CD4-positive, alpha-beta T cell (primary cell): ENCODE data around the gene SMYD3. TPM values are rescaled to one million over a fixed set of nuclear protein-coding genes. Genes with fewer than 3 reads are reported as not detected.

Source experiments
- ATAC-seq: fragments of 200-7000 bp; cut with Tn5 transposase; one replicate; pipeline ENCODE4 v1.10.0; 2022; ENCODE audit warnings: mild to moderate bottlenecking; ENCODE audit not compliant: poor library complexity
- CTCF ChIA-PET: fragments of 350-600 bp; sonication (Branson Sonifier 250); formaldehyde crosslinking; loops from one replicate; lab custom pipeline; 2021; ENCODE audit warnings: antibody characterized with exemption, inconsistent platforms; lab: Charles Lee
- POLR2A ChIA-PET: fragments of 350-600 bp; sonication (Branson Sonifier 250); formaldehyde crosslinking; loops from one replicate; lab custom pipeline; 2021; ENCODE audit warnings: antibody characterized with exemption, inconsistent platforms; lab: Charles Lee
- DNase-seq, 14 experiments: peaks; one replicate each; pipeline ENCODE4 v3.0.0-alpha.2; 2013 to 2020; ENCODE audit warnings: mixed read lengths in 2 of 14
- H3K27ac ChIP-seq, 2 donors: one replicate each; pipeline versions ENCODE4 v1.5.1 to v1.7.0; 2013; ENCODE audit warnings: low read length in 2 of 2, low read depth in 1 of 2, mild to moderate bottlenecking in 1 of 2
- H3K27me3 ChIP-seq, 2 experiments: 1 replicate in 1 of 2; 2 replicates in 1 of 2; pipeline versions ENCODE4 v1.6.1 to v1.7.0; 2013; ENCODE audit warnings: low read length in 2 of 2, control low read depth in 1 of 2, mild to moderate bottlenecking in 1 of 2, moderate library complexity in 1 of 2; ENCODE audit not compliant: insufficient read depth in 2 of 2, control insufficient read depth in 1 of 2
- H3K36me3 ChIP-seq: one replicate; pipeline ENCODE4 v1.6.1; 2013; ENCODE audit warnings: low read length, control low read depth; ENCODE audit not compliant: insufficient read depth
- H3K4me1 ChIP-seq: one replicate; pipeline ENCODE4 v1.6.1; 2013; ENCODE audit warnings: low read length, control low read depth; ENCODE audit not compliant: insufficient read depth
- H3K4me3 ChIP-seq: one replicate; pipeline ENCODE4 v1.5.1; 2013; ENCODE audit warnings: mild to moderate bottlenecking, low read length, moderate library complexity
- H3K9me3 ChIP-seq, 2 experiments: 1 replicate in 1 of 2; 2 replicates in 1 of 2; pipeline versions ENCODE4 v1.6.1 to v1.7.0; 2013; ENCODE audit warnings: low read length in 2 of 2, mild to moderate bottlenecking in 2 of 2, control low read depth in 1 of 2, moderate library complexity in 1 of 2; ENCODE audit not compliant: control insufficient read depth in 1 of 2, insufficient read depth in 1 of 2
- H3K27ac Mint-ChIP-seq: one replicate; pipeline ENCODE4 v1.8.0; 2020; ENCODE audit warnings: mixed read lengths
- H3K27me3 Mint-ChIP-seq: one replicate; pipeline ENCODE4 v1.8.0; 2021; ENCODE audit warnings: mixed read lengths
- H3K36me3 Mint-ChIP-seq: one replicate; pipeline ENCODE4 v1.8.0; 2021; ENCODE audit warnings: low read depth, mixed read lengths
- H3K4me1 Mint-ChIP-seq: one replicate; pipeline ENCODE4 v1.8.0; 2021; ENCODE audit warnings: low read depth, mixed read lengths
- H3K4me3 Mint-ChIP-seq: one replicate; pipeline ENCODE4 v1.8.0; 2020; ENCODE audit warnings: mild to moderate bottlenecking, mixed read lengths
- H3K9me3 Mint-ChIP-seq: one replicate; pipeline ENCODE4 v1.8.0; 2020; ENCODE audit warnings: mixed read lengths
- intact Hi-C, 2 experiments: fragments of 100-400 bp; cut with DNase I in 1 of 2; cut with micrococcal nuclease in 1 of 2; formaldehyde crosslinking; loops; one replicate each; pipeline versions ENCODE4 v1.15.1 to v1.9.0; 2023 to 2025; cut with DNase I, micrococcal nuclease
- total RNA-seq, 174 experiments: library from RNA in 2 of 174; stranded (reverse) in 2 of 174; gene quantifications; one replicate each; pipeline ENCODE4 v1.2.3 and lab custom pipeline; 2021 to 2026
- TF ChIP-seq, protein P1 (sequence below): fragments of 200-600 bp; IDR thresholded peaks from one replicate; pipeline ENCODE4 v1.8.0; 2022; ENCODE audit warnings: antibody characterized with exemption, mild to moderate bottlenecking

Gene SMYD3
- total RNA-seq, 2 experiments from 2014 or later = 18.8 to 19.6 TPM

GRCh38 chr1:246515390-246516005 lies 8.4 kb upstream of the SMYD3 start:
- H3K27me3 ChIP-seq = no peaks in the 10 kb centered on the region
- CTCF ChIA-PET = no interaction called here
- DNase-seq (no peak), ATAC-seq (no peak)
- H3K4me1 ChIP-seq = peaks cover 7% of the 10 kb centered on the region
- H3K36me3 ChIP-seq = no peaks in the 10 kb centered on the region
- Mint-ChIP-seq H3K4me1 (no peaks in the 10 kb centered on the region), H3K27me3 (no peaks in the 10 kb centered on the region), H3K27ac (no peak overlapping the region), H3K9me3 (no peaks in the 10 kb centered on the region), H3K36me3 (no peaks in the 10 kb centered on the region), H3K4me3 (no peak overlapping the region)
- no peak overlapping the region for H3K4me3 ChIP-seq
- H3K9me3 ChIP-seq = peaks cover 28 to 70% of the 10 kb centered on the region in 2 experiments
- intact Hi-C loops = no loop called here
- POLR2A ChIA-PET = no interaction called here
- TF ChIP-seq, protein P1, sequence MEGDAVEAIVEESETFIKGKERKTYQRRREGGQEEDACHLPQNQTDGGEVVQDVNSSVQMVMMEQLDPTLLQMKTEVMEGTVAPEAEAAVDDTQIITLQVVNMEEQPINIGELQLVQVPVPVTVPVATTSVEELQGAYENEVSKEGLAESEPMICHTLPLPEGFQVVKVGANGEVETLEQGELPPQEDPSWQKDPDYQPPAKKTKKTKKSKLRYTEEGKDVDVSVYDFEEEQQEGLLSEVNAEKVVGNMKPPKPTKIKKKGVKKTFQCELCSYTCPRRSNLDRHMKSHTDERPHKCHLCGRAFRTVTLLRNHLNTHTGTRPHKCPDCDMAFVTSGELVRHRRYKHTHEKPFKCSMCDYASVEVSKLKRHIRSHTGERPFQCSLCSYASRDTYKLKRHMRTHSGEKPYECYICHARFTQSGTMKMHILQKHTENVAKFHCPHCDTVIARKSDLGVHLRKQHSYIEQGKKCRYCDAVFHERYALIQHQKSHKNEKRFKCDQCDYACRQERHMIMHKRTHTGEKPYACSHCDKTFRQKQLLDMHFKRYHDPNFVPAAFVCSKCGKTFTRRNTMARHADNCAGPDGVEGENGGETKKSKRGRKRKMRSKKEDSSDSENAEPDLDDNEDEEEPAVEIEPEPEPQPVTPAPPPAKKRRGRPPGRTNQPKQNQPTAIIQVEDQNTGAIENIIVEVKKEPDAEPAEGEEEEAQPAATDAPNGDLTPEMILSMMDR = no peak
- no peak overlapping the region for H3K27ac ChIP-seq

GRCh38 chr1:246513619-246514343 lies 6.7 kb upstream of the SMYD3 start:
- DNase-seq = no peak
- H3K4me3 ChIP-seq = no peak overlapping the region
- CTCF ChIA-PET = no interaction called here
- no peak overlapping the region for H3K4me3 Mint-ChIP-seq
- ATAC-seq = no peak
- no peaks in the 10 kb centered on the region for H3K27me3 ChIP-seq
- POLR2A ChIA-PET = no interaction called here
- intact Hi-C loops = no loop called here
- H3K9me3 ChIP-seq = peaks cover 28 to 58% of the 10 kb centered on the region in 2 experiments
- no peaks in the 10 kb centered on the region for H3K9me3 Mint-ChIP-seq
- no peaks in the 10 kb centered on the region for H3K27me3 Mint-ChIP-seq
- no peaks in the 10 kb centered on the region for H3K36me3 Mint-ChIP-seq
- H3K4me1 Mint-ChIP-seq = no peaks in the 10 kb centered on the region
- TF ChIP-seq, protein P1 = no peak
- H3K27ac ChIP-seq = no peak overlapping the region
- peaks cover 7% of the 10 kb centered on the region for H3K4me1 ChIP-seq
- H3K27ac Mint-ChIP-seq = no peak overlapping the region
- no peaks in the 10 kb centered on the region for H3K36me3 ChIP-seq

GRCh38 chr1:246513041-246513440 lies 6.0 kb upstream of the SMYD3 start:
- DNase-seq = no peak
- H3K9me3 Mint-ChIP-seq = no peaks in the 10 kb centered on the region
- Histone ChIP-seq H3K27me3 (no peaks in the 10 kb centered on the region), H3K27ac (no peak overlapping the region), H3K9me3 (peaks cover 28 to 51% of the 10 kb centered on the region in 2 experiments), H3K4me3 (no peak overlapping the region), H3K4me1 (peaks cover 7% of the 10 kb centered on the region), H3K36me3 (no peaks in the 10 kb centered on the region)
- no peak overlapping the region for H3K27ac Mint-ChIP-seq
- TF ChIP-seq, protein P1 = no peak
- ChIA-PET CTCF (no interaction called here), POLR2A (no interaction called here)
- no peaks in the 10 kb centered on the region for H3K36me3 Mint-ChIP-seq
- H3K4me1 Mint-ChIP-seq = no peaks in the 10 kb centered on the region
- no peak overlapping the region for H3K4me3 Mint-ChIP-seq
- intact Hi-C loops = no loop called here
- no peaks in the 10 kb centered on the region for H3K27me3 Mint-ChIP-seq
- ATAC-seq = no peak
